ENCODE results near the gene CCDC88A. TPM values are rescaled to one million over a fixed set of nuclear protein-coding genes. Genes with fewer than 3 reads are reported as not detected.
"Not testable (repeated sequence)": the region's sequence is repeated elsewhere in the genome, so short reads cannot be mapped to it uniquely, and the experiment has no call there.

CCDC88A gene
- total RNA-seq, 2 donors from 2014 or later, result 15.1 to 49.4 TPM

DNA sequence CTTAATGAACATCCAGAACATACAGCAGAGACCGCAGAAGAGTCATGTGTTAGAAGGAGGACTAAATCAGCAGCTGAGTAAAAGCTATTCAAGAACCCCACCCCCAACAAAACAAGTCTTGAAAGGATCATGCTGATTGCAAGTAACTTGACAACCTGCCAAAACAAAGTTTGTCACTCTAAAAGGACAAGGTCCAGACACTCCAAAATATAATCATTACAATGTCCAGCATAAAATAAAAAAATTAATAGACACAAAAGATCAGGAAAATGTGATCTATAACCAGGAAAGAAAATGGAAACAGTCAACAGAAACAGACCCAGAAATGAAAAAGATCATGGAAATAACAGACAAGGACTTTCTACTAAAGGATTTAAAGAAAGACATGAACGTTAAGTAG, 28.5 kb downstream of the CCDC88A start:
- ATAC-seq (no peak), DNase-seq (ENCODE audit: low spot score) (no peak)
- Mint-ChIP-seq H3K27me3 (no peaks in the 10 kb centered on the region), H3K4me1 (ENCODE audit: low read depth in 2 of 2) (peaks cover 0 to 2% of the 10 kb centered on the region in 2 donors), H3K36me3 (no peaks in the 10 kb centered on the region), H3K9me3 (no peaks in the 10 kb centered on the region), H3K27ac (no peak overlapping the region), H3K4me3 (no peak overlapping the region)

DNA sequence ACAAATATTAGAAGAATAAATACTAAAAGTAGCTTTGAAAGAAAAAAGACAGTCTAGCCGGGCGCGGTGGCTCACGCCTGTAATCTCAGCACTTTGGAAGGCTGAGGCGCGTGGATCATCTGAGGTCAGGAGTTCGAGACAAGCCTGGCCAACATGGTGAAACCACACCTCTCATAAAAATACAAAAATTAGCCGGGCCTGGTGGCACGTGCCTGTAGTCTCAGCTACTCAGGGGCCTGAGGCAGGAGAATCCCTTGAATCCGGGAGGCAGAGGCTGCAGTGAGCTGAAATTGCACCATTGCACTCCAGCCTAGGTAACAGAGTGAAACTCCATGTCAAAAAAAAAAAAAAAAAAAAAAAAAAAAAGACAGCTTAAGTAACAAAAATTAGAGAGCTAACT, 34.1 kb downstream of the CCDC88A start:
- H3K27me3 Mint-ChIP-seq; H3K4me3 Mint-ChIP-seq; ATAC-seq; DNase-seq (ENCODE audit: low spot score); H3K27ac Mint-ChIP-seq; H3K4me1 Mint-ChIP-seq (ENCODE audit: low read depth in 2 of 2); H3K36me3 Mint-ChIP-seq; H3K9me3 Mint-ChIP-seq: not testable (repeated sequence)

DNA sequence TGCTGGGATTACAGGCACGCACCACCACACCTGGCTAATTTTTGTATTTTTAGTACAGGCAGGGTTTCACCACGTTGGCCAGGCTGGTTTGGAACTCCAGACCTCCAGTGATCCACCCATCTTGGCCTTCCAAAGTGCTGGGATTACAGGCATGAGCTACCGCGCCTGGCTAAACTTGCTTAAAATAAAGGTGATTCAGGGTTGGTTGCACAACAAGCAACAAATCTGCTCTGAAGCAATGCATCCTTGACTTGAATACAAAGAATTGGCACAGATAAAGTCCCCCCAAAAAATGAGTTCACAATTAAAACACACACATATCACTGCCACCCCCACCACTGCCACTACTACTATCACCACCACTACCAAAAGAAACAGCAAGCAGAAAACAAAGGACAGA, 34.9 kb downstream of the CCDC88A start:
- Mint-ChIP-seq H3K4me1 (ENCODE audit: low read depth in 2 of 2) (no peaks in the 10 kb centered on the region), H3K36me3 (no peaks in the 10 kb centered on the region), H3K27me3 (no peaks in the 10 kb centered on the region), H3K9me3 (no peaks in the 10 kb centered on the region), H3K27ac (no peak overlapping the region), H3K4me3 (no peak overlapping the region)
- DNase-seq (ENCODE audit: low spot score), result no peak
- no peak for ATAC-seq

DNA sequence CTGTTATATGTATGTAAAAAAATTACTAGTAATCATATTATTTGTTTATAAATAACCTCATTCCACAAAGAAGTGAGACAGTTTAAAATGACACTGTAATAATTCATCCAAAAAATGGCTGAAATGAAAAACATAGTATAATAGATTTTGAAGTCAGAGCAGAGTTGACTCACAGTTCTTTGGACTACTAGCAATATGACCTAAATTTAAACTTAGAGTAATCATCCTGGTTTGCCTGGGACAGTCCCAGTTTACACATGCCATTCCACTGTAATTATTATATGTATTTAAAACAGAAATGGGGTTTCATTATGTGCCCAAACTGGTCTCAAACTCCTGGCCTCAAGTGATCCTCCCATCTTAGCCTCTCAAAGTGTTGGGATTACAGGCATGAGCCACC, 48.3 kb downstream of the CCDC88A start:
- no peak for ATAC-seq
- Mint-ChIP-seq H3K36me3 (no peaks in the 10 kb centered on the region), H3K4me3 (no peak overlapping the region)

DNA sequence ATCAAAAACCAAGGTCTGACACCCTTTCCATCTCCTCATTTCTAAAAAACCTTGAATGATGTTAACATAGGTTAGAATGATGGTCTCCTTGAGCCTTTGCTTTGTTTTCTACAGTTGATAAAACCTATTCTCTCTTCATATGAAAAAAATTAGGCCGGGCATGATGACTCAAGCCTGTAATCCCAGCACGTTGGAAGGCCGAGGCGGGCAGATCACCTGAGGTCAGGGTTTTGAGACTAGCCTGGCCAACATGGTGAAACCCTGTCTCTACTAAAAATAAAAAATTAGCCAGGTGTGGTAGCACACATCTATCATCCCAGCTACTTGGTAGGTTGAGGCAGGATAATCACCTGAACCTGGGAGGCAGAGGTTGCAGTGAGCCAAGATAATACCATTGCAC, 49.4 kb downstream of the CCDC88A start:
- Mint-ChIP-seq H3K36me3 (no peaks in the 10 kb centered on the region), H3K4me1 (ENCODE audit: low read depth in 2 of 2) (no peaks in the 10 kb centered on the region), H3K9me3 (no peaks in the 10 kb centered on the region), H3K27me3 (no peaks in the 10 kb centered on the region), H3K4me3 (no peak overlapping the region), H3K27ac (no peak overlapping the region)
- DNase-seq (ENCODE audit: low spot score), result no peak
- ATAC-seq, result no peak

More for the DNA sequence above, 48.3 kb downstream of the CCDC88A start:
- no peak overlapping the region for H3K27ac Mint-ChIP-seq
- no peaks in the 10 kb centered on the region for H3K4me1 Mint-ChIP-seq (ENCODE audit: low read depth in 2 of 2)
- no peaks in the 10 kb centered on the region for H3K9me3 Mint-ChIP-seq
- no peak for DNase-seq (ENCODE audit: low spot score)
- no peaks in the 10 kb centered on the region for H3K27me3 Mint-ChIP-seq

DNA sequence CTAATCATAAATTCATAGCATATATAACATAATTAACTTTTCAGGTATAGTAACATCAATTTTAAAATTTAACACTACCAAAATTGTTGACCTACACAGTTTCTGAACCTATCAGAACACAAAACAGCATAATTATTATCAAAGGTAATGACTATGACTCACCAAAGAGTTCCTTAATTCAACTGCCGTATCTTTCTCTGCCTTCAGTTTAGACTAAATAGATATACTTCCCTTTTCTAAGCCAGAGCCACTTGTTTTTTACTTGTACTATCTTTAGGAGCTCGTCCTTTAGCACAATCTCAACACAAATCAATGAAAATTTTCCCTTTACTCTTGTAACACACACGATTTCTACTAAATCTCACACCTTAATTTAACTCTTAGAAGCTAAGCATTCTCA, 54.4 kb downstream of the CCDC88A start:
- Mint-ChIP-seq H3K27me3 (no peaks in the 10 kb centered on the region), H3K27ac (no peak overlapping the region), H3K36me3 (no peaks in the 10 kb centered on the region), H3K4me3 (no peak overlapping the region), H3K4me1 (ENCODE audit: low read depth in 2 of 2) (no peaks in the 10 kb centered on the region), H3K9me3 (no peaks in the 10 kb centered on the region)
- no peak for ATAC-seq
- DNase-seq (ENCODE audit: low spot score), result no peak

DNA sequence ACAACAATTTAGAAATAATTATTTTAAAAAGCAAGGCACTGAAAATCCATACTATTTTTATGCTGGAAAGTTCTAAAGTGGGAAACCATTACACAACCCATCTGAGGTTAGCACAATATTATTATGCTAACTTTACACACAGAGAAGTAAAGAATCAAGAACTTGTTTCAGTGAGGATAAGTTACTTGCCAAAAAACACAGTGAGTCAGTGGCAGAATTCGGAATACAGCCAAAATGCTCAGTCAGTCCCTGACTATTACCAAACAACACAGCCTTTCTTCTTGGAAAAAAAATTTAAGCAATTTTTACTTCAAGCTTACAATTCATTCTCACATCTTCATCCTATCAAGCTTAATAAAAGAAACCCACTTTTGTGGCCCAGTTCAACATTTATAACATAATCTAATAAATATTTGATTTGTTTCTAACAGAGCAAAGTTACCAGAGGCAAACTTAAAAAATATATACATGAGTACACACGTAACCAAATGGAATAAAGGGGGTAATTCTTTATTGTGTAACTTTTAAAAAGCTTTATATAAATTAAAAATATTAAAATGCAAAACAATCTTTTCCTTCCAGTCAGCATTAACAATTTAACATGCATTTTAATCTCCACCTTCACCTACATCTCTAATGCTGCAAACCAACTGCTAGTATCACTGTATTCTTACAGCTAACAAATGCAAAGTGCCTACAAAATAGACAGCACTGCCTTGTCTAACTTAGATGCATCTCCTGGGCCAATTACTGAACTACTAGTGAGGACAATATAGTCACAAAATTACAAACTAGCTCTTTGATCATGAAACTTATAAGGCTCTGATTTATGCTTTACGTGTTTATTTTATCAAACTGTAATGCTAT, 55.2 kb downstream of the CCDC88A start:
- Mint-ChIP-seq H3K4me1 (ENCODE audit: low read depth in 2 of 2) (no peaks in the 10 kb centered on the region), H3K36me3 (no peaks in the 10 kb centered on the region), H3K27me3 (no peaks in the 10 kb centered on the region), H3K4me3 (no peak overlapping the region), H3K9me3 (no peaks in the 10 kb centered on the region), H3K27ac (no peak overlapping the region)
- DNase-seq (ENCODE audit: low spot score) (no peak), ATAC-seq (no peak)

DNA sequence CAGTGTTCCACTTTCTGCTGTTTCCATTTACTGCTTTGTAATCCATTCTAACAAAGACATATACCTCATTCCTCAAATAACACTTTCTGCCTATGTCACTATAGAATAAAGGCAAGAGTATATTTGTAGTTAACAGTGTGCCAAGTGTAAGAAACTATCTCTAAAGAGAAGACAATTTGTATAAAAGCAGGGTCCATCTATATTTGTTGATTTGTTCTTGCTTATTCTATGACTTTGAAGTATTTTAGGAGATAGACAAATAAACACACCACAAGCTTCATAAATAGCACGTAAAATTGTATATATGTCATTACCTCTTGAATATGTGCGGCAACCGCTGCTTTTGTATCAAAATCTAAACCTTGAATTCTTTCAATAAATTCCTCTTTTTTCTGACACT, 56.0 kb downstream of the CCDC88A start:
- no peak overlapping the region for H3K27ac Mint-ChIP-seq
- H3K4me1 Mint-ChIP-seq (ENCODE audit: low read depth in 2 of 2), result no peaks in the 10 kb centered on the region
- DNase-seq (ENCODE audit: low spot score) (no peak), ATAC-seq (no peak)
- H3K4me3 Mint-ChIP-seq, result no peak overlapping the region
- H3K9me3 Mint-ChIP-seq, result no peaks in the 10 kb centered on the region
- no peaks in the 10 kb centered on the region for H3K36me3 Mint-ChIP-seq
- no peaks in the 10 kb centered on the region for H3K27me3 Mint-ChIP-seq

DNA sequence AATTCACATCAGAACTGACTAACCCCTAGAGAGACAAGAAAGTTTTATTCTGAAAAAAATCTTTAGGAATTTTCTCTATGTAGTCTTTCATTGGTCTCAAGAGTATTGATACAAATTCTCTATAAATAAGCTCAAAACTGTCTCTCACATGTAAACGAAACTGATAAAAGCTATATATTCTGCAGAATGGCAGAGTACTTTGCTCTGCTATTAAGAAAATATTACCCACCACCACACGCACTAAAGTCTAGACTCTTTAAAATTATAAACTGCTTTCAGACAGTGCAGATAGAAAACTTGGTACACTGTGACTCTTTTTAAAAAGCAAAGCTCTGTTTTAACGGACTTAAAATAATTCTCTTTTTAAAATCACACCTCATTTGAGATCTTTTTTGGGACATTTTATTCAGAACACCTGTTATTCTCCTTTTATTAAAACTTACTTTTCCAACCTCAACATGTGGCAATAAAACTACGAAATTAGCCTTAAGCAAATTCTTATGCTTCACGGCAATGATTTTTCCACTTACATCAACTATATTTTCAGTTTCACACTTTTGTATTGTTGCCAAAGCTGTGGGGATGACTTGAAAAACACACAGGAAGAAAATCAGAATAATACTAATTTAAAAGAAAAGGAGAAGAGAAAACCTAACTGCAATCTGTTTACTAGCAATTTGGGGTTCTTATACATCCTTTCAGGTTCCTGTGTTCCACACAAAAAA, 58.0 kb downstream of the CCDC88A start:
- Mint-ChIP-seq H3K9me3 (no peaks in the 10 kb centered on the region), H3K36me3 (no peaks in the 10 kb centered on the region), H3K4me3 (no peak overlapping the region), H3K4me1 (ENCODE audit: low read depth in 2 of 2) (no peaks in the 10 kb centered on the region), H3K27me3 (no peaks in the 10 kb centered on the region), H3K27ac (no peak overlapping the region)
- ATAC-seq (no peak), DNase-seq (ENCODE audit: low spot score) (no peak)

DNA sequence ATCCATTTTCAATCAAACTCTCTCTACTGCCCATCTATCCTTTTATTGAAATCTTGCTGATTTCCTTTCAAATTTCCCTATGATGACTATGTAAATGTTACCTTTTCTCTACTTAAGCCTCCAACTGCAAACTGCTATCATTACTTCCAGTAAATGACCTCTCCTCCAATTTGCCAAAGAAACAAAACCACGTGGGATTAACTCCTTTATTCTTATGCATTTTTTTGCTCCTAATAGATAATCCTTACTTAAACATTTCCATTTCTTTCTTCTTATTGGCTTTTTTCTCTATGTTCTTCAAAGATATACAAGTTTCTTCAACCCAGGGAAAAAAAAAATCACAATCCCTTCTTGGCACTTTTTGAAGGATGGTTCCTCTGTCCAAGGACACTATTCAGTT, 61.2 kb downstream of the CCDC88A start:
- Mint-ChIP-seq H3K27me3 (no peaks in the 10 kb centered on the region), H3K27ac (no peak overlapping the region), H3K4me1 (ENCODE audit: low read depth in 2 of 2) (no peaks in the 10 kb centered on the region), H3K9me3 (no peaks in the 10 kb centered on the region), H3K4me3 (no peak overlapping the region), H3K36me3 (no peaks in the 10 kb centered on the region)
- no peak for ATAC-seq
- DNase-seq (ENCODE audit: low spot score), result no peak

DNA sequence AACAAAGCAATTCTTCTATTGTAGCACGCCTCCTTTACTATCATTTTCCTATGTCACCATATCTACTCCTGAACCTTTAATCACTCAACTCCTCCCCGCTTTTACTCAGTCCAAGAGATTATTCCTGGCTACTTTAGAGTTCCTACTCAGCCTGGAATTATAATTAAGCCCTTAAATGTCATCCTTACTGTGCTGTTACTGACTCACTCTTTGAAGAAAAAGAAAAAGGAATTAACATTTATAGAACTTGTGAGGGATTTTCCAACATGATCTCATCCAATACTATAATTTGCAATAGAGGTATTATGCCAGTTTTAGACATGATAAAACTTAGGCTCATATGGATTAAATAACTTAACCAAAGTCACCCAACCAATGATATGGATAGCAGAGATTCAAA, 61.7 kb downstream of the CCDC88A start:
- no peaks in the 10 kb centered on the region for H3K9me3 Mint-ChIP-seq
- H3K36me3 Mint-ChIP-seq, result no peaks in the 10 kb centered on the region
- DNase-seq (ENCODE audit: low spot score), result no peak
- no peak for ATAC-seq
- H3K4me3 Mint-ChIP-seq, result no peak overlapping the region
- no peaks in the 10 kb centered on the region for H3K27me3 Mint-ChIP-seq
- H3K4me1 Mint-ChIP-seq (ENCODE audit: low read depth in 2 of 2), result no peaks in the 10 kb centered on the region
- H3K27ac Mint-ChIP-seq, result no peak overlapping the region

DNA sequence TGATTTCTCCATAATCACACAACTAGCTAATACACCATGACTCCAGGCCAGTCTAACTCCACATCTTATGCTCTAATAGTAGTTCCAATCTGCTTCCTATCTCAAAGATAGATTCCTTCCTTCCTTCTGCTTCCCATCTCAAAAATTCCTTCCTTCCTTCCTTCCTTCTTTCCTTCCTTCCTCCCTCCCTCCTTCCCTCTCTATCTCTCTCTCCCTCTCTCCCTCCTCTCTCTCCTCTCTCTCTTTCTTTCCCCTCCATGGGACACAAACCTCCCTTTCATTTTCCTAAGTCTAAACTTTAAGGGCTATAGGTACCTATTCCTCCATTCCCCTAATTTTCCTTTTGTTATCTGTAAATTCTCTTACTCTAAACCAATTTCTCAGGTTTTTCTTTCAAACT, 62.5 kb downstream of the CCDC88A start:
- H3K27me3 Mint-ChIP-seq, result no peaks in the 10 kb centered on the region
- no peak overlapping the region for H3K4me3 Mint-ChIP-seq
- H3K27ac Mint-ChIP-seq, result no peak overlapping the region
- no peak for DNase-seq (ENCODE audit: low spot score)
- no peak for ATAC-seq
- H3K4me1 Mint-ChIP-seq (ENCODE audit: low read depth in 2 of 2), result no peaks in the 10 kb centered on the region
- no peaks in the 10 kb centered on the region for H3K9me3 Mint-ChIP-seq
- H3K36me3 Mint-ChIP-seq, result no peaks in the 10 kb centered on the region

DNA sequence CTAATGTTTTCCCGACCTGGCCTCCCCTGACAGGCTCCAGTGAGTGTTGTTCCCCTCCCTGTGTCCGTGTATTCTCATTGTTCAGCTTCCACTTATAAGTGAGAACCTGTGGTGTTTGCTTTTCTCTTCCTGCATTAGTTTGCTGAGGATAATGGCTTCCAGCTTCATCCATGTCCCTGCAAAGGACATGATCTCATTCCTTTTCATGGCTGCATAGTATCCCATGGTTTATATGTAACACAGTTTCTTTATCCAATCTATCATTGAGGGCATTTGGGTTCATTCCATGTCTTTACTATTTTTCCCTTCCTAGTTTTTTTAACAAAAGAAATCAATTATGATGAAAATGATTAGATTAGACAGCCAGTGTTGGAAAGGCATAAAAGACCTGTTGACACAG, 63.5 kb downstream of the CCDC88A start:
- ATAC-seq; H3K4me1 Mint-ChIP-seq (ENCODE audit: low read depth in 2 of 2); H3K4me3 Mint-ChIP-seq; H3K36me3 Mint-ChIP-seq; H3K27ac Mint-ChIP-seq; DNase-seq (ENCODE audit: low spot score); H3K9me3 Mint-ChIP-seq; H3K27me3 Mint-ChIP-seq: not testable (repeated sequence)

DNA sequence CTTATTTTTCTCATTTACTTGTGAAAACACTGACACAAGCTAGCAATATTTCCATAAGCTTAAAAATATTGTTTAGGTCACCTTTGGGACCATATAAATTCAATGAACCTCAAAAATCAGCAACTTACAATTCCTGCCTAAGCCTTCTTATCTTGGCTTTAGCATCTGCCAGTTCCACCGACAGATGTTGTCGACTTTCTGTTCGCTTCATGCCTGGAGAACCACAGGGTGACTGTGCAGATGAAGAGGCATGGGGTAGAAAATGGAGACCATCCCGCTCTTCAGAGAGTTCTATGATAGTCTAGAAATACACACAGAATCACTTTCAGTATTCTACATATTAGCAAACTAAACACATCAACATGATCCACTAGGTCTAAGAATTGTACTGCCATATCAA, 64.2 kb downstream of the CCDC88A start:
- Mint-ChIP-seq H3K4me1 (ENCODE audit: low read depth in 2 of 2) (no peaks in the 10 kb centered on the region), H3K27ac (no peak overlapping the region), H3K36me3 (peaks cover 5% of the 10 kb centered on the region), H3K9me3 (no peaks in the 10 kb centered on the region), H3K27me3 (no peaks in the 10 kb centered on the region), H3K4me3 (no peak overlapping the region)
- ATAC-seq (no peak), DNase-seq (ENCODE audit: low spot score) (no peak)

Measured in natural killer cell treated with Interleukin-12 subunit alpha and Interleukin-12 subunit beta and Interleukin-15 and Interleukin-18, amount 100 ng/mL, for 72 hours (primary cell).